B cell (primary cell): ENCODE measurements around the gene PIGBOS1. TPM values are rescaled to one million over a fixed set of nuclear protein-coding genes. Genes with fewer than 3 reads are reported as not detected.

Source experiments
- ATAC-seq: fragments of 200-7000 bp; cut with Tn5 transposase; one replicate; pipeline ENCODE4 v1.10.0; 2021; ENCODE audit warnings: low read depth, mild to moderate bottlenecking, moderate number of reproducible peaks, moderate library complexity
- CTCF ChIA-PET: fragments of 350-600 bp; sonication (Branson Sonifier 250); formaldehyde crosslinking; loops from one replicate; lab custom pipeline; 2021; ENCODE audit warnings: antibody characterized with exemption, inconsistent platforms; lab: Charles Lee
- POLR2A ChIA-PET: fragments of 350-600 bp; sonication (Branson Sonifier 250); formaldehyde crosslinking; loops from one replicate; lab custom pipeline; 2021; ENCODE audit warnings: antibody characterized with exemption; lab: Charles Lee
- DNase-seq: peaks from one replicate; pipeline ENCODE4 v3.0.0; 2013
- H2AFZ ChIP-seq: 2 replicates; pipeline ENCODE4 v1.6.1; 2012; ENCODE audit warnings: mild to moderate bottlenecking, low read depth, low read length; ENCODE audit not compliant: insufficient read depth, poor library complexity, severe bottlenecking
- H3K27ac ChIP-seq, 2 donors: 1 replicate in 1 of 2; 2 replicates in 1 of 2; pipeline ENCODE4 v1.5.1; 2012 to 2013; ENCODE audit warnings: low read length in 2 of 2, mild to moderate bottlenecking in 2 of 2, moderate library complexity in 1 of 2
- H3K27me3 ChIP-seq, 4 experiments: fragments of 200-600 bp in 1 of 4; sonication (generic) in 1 of 4; replicated peaks in 1 of 4; 1 replicate in 2 of 4; 2 replicates in 2 of 4; pipeline versions ENCODE4 v1.6.1 to v1.7.0; 2013 to 2016; ENCODE audit warnings: low read length in 3 of 4, mild to moderate bottlenecking in 2 of 4, mixed read lengths in 1 of 4, moderate library complexity in 1 of 4; ENCODE audit not compliant: insufficient read depth in 4 of 4, control insufficient read depth in 3 of 4; ENCODE audit errors: control extremely low read depth in 1 of 4
- H3K36me3 ChIP-seq, 2 experiments: replicated peaks in 1 of 2; 1 replicate in 1 of 2; 2 replicates in 1 of 2; pipeline versions ENCODE4 v1.6.1 to v1.7.1; 2013; ENCODE audit warnings: low read length in 1 of 2; ENCODE audit not compliant: insufficient read depth in 2 of 2, control insufficient read depth in 1 of 2; ENCODE audit errors: control extremely low read depth in 1 of 2, extremely low read depth in 1 of 2
- H3K4me1 ChIP-seq, 2 donors: fragments of 200-600 bp in 1 of 2; sonication (generic) in 1 of 2; 1 replicate in 1 of 2; 2 replicates in 1 of 2; pipeline versions ENCODE4 v1.5.1 to v1.6.1; 2013 to 2017; ENCODE audit warnings: low read length in 2 of 2; ENCODE audit not compliant: control insufficient read depth in 2 of 2, insufficient read depth in 2 of 2
- H3K4me2 ChIP-seq: replicated peaks from 2 replicates; pipeline ENCODE3; 2012; ENCODE audit warnings: mild to moderate bottlenecking, low read depth, low read length; ENCODE audit not compliant: poor library complexity, severe bottlenecking
- H3K4me3 ChIP-seq, 5 experiments: fragments of 200-600 bp in 1 of 5; sonication (generic) in 1 of 5; 1 replicate in 3 of 5; 2 replicates in 2 of 5; pipeline versions ENCODE4 v1.5.1 to v1.7.0; 2011 to 2016; ENCODE audit warnings: low read length in 4 of 5, mild to moderate bottlenecking in 4 of 5, low read depth in 2 of 5, control low read depth in 1 of 5, moderate library complexity in 1 of 5; ENCODE audit not compliant: insufficient read depth in 1 of 5; ENCODE audit errors: control extremely low read depth in 1 of 5, extremely low read depth in 1 of 5
- H3K79me2 ChIP-seq: fragments of 200-600 bp; sonication (generic); one replicate; pipeline ENCODE4 v1.6.0; 2016; ENCODE audit warnings: low read length; ENCODE audit not compliant: control insufficient read depth, insufficient read depth
- H3K9ac ChIP-seq: fragments of 200-600 bp; sonication (generic); 2 replicates; pipeline ENCODE4 v1.6.1; 2017; ENCODE audit warnings: mild to moderate bottlenecking, low read length, moderate library complexity
- H3K9me3 ChIP-seq, 3 donors: one replicate each; pipeline versions ENCODE4 v1.6.1 to v1.7.1; 2013; ENCODE audit warnings: low read length in 2 of 3; ENCODE audit not compliant: control insufficient read depth in 2 of 3, insufficient read depth in 1 of 3; ENCODE audit errors: control extremely low read depth in 1 of 3
- H4K20me1 ChIP-seq: 2 replicates; pipeline ENCODE4 v1.6.0; 2012; ENCODE audit warnings: mild to moderate bottlenecking, low read length; ENCODE audit not compliant: insufficient read depth, control insufficient read depth, poor library complexity, severe bottlenecking
- H3K27ac Mint-ChIP-seq: one replicate; pipeline ENCODE4 v1.8.0; 2021; ENCODE audit warnings: mixed read lengths
- H3K27me3 Mint-ChIP-seq: one replicate; pipeline ENCODE4 v1.8.0; 2021; ENCODE audit warnings: mixed read lengths
- H3K4me1 Mint-ChIP-seq: one replicate; pipeline ENCODE4 v1.8.0; 2021; ENCODE audit warnings: mixed read lengths
- H3K4me3 Mint-ChIP-seq: one replicate; pipeline ENCODE4 v1.8.0; 2021; ENCODE audit warnings: mixed read lengths
- H3K9me3 Mint-ChIP-seq: one replicate; pipeline ENCODE4 v1.8.0; 2022; ENCODE audit warnings: mixed read lengths; ENCODE audit not compliant: insufficient read depth
- EZH2 ChIP-seq: IDR thresholded peaks from 2 replicates; pipeline ENCODE4 v1.6.1; 2012; ENCODE audit warnings: borderline replicate concordance, low read depth, mild to moderate bottlenecking, moderate library complexity, low read length; ENCODE audit not compliant: insufficient read depth, poor library complexity, severe bottlenecking
- WGBS: methylation state at CpG from one replicate; pipeline ENCODE4 v1.1.5; 2013; ENCODE audit warnings: missing lambda C conversion rate; ENCODE audit not compliant: insufficient coverage; 5-methylcytosine and 5-hydroxymethylcytosine counted together
- intact Hi-C: fragments of 100-400 bp; cut with micrococcal nuclease; formaldehyde crosslinking; loops from one replicate; pipeline ENCODE4 v1.10.0; 2022
- polyA plus RNA-seq: library from polyadenylated mRNA; depleted of rRNA; stranded (reverse); fragments of >200 nt; gene quantifications from 2 replicates; pipeline ENCODE4 v1.2.3, GENCODE V29; 2012
- total RNA-seq, 2 donors: library from RNA; stranded (reverse); fragments of 120-200 nt in 1 of 2; gene quantifications; 1 replicate in 1 of 2; 2 replicates in 1 of 2; pipeline versions ENCODE4 v1.2.3 to v1.2.4, GENCODE V29; 2013 to 2022
- TF ChIP-seq, protein P1 (sequence below): fragments of 200-600 bp; IDR thresholded peaks from one replicate; pipeline ENCODE4 v1.8.0; 2022; ENCODE audit warnings: antibody characterized with exemption, mild to moderate bottlenecking

The PIGBOS1 gene
- total and polyA plus RNA-seq, 2 donors (not counting 1 experiment from before 2014, with no cell fraction given) = 15.4 to 16.4 TPM

DNA sequence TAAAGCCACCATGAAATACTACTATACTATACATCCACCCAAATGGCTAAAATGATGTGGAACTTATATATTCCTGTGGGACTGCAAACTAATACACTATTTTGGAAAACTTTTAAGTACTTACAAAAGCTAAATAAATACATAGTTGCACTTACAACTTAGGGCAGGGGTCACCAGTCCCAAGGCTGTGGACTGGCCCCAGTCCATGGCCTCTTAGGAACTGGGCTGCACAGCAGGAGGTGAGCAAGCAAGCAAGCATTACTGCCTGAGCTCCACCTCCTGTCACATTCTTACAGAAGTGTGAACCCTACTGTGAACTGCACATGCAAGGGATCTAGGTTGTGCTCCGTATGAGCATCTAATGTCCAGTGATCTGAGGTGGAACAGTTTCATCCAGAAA is 18.2 kb upstream of the PIGBOS1 start:
- no peaks in the 10 kb centered on the region for H3K27me3 Mint-ChIP-seq
- no peak for TF ChIP-seq EZH2
- TF ChIP-seq, protein P1, sequence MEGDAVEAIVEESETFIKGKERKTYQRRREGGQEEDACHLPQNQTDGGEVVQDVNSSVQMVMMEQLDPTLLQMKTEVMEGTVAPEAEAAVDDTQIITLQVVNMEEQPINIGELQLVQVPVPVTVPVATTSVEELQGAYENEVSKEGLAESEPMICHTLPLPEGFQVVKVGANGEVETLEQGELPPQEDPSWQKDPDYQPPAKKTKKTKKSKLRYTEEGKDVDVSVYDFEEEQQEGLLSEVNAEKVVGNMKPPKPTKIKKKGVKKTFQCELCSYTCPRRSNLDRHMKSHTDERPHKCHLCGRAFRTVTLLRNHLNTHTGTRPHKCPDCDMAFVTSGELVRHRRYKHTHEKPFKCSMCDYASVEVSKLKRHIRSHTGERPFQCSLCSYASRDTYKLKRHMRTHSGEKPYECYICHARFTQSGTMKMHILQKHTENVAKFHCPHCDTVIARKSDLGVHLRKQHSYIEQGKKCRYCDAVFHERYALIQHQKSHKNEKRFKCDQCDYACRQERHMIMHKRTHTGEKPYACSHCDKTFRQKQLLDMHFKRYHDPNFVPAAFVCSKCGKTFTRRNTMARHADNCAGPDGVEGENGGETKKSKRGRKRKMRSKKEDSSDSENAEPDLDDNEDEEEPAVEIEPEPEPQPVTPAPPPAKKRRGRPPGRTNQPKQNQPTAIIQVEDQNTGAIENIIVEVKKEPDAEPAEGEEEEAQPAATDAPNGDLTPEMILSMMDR = no peak

DNA sequence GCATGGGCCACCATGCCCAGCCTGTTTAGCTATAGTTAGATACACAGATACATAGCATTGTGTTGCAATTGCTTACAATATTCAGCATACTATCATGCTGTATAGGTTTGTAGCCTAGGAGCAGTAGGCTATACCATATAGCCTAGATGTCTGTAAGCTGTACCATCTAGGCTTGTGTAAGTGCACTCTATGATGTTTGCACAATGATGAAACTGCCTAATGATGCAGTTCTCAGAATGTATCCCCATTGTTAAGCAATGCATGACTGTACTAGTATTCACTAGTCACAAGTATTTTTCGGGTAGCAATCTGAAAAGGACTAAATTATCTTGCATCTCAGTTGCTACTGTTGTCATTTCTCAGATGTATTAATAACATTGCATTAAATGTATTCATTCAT is 16.1 kb upstream of the PIGBOS1 start:
- Histone ChIP-seq H3K27ac (no peak overlapping the region), H3K4me2 (no peak overlapping the region), H4K20me1 (no peaks in the 10 kb centered on the region), H3K9me3 (no peaks in the 10 kb centered on the region), H3K79me2 (no peaks in the 10 kb centered on the region), H3K36me3 (peaks cover 19 to 69% of the 10 kb centered on the region in 2 experiments), H2AFZ (no peak overlapping the region), H3K4me1 (no peaks in the 10 kb centered on the region), H3K4me3 (no peak overlapping the region), H3K9ac (no peak overlapping the region), H3K27me3 (no peaks in the 10 kb centered on the region)
- no CpG with 5 or more reads among the region's 1 CpG for WGBS
- H3K27ac Mint-ChIP-seq = no peak overlapping the region
- CTCF ChIA-PET = no interaction called here
- no peaks in the 10 kb centered on the region for H3K4me1 Mint-ChIP-seq
- TF ChIP-seq, protein P1 = no peak
- TF ChIP-seq EZH2 = no peak
- no peak overlapping the region for H3K4me3 Mint-ChIP-seq
- DNase-seq = no peak
- no peaks in the 10 kb centered on the region for H3K9me3 Mint-ChIP-seq
- ATAC-seq = no peak
- POLR2A ChIA-PET = no interaction called here
- intact Hi-C loops = no loop called here
- H3K27me3 Mint-ChIP-seq = no peaks in the 10 kb centered on the region

More for the DNA sequence above, 18.2 kb upstream of the PIGBOS1 start:
- no peaks in the 10 kb centered on the region for H3K4me1 ChIP-seq
- no peak overlapping the region for H3K4me3 Mint-ChIP-seq
- WGBS = no CpG with 5 or more reads among the region's 1 CpG
- no peak for ATAC-seq
- no peak overlapping the region for H3K27ac Mint-ChIP-seq
- H3K27ac ChIP-seq = no peak overlapping the region
- no peak overlapping the region for H3K4me3 ChIP-seq
- POLR2A ChIA-PET = no interaction called here
- CTCF ChIA-PET = no interaction called here
- H3K4me2 ChIP-seq = no peak overlapping the region
- intact Hi-C loops = no loop called here
- DNase-seq = no peak
- no peak overlapping the region for H3K9ac ChIP-seq
- no peaks in the 10 kb centered on the region for H4K20me1 ChIP-seq
- no peaks in the 10 kb centered on the region for H3K27me3 ChIP-seq
- no peaks in the 10 kb centered on the region for H3K4me1 Mint-ChIP-seq
- no peaks in the 10 kb centered on the region for H3K79me2 ChIP-seq
- H3K36me3 ChIP-seq = peaks cover 13 to 66% of the 10 kb centered on the region in 2 experiments
- H2AFZ ChIP-seq = no peak overlapping the region
- no peaks in the 10 kb centered on the region for H3K9me3 ChIP-seq
- H3K9me3 Mint-ChIP-seq = no peaks in the 10 kb centered on the region
